H1 (cell line): ENCODE data around the gene DPM2. TPM values are rescaled to one million over a fixed set of nuclear protein-coding genes. Genes with fewer than 3 reads are reported as not detected.

Source experiments
- CTCF ChIA-PET: fragments of 300-600 bp; sonication (Branson Sonifier 250); formaldehyde crosslinking; loops from one replicate; lab custom pipeline; 2021; ENCODE audit not compliant: partially characterized antibody; lab: Charles Lee
- POLR2A ChIA-PET: fragments of 300-600 bp; sonication (Branson Sonifier 250); formaldehyde crosslinking; loops from one replicate; lab custom pipeline; 2021; ENCODE audit warnings: inconsistent platforms; ENCODE audit not compliant: partially characterized antibody; lab: Charles Lee
- DNase-seq, 2 experiments: peaks; one replicate each; pipeline versions ENCODE4 v3.0.0 to v3.0.0-alpha.2; 2010 to 2022; ENCODE audit warnings: low spot score in 2 of 2, low read depth in 1 of 2, mixed read lengths in 1 of 2
- FAIRE-seq: peaks from 2 replicates; lab custom pipeline; 2011; peaks lifted over from hg19 to GRCh38; lab: Jason Lieb, UNC
- H2AFZ ChIP-seq: 2 replicates; pipeline ENCODE4 v1.8.1; 2012; ENCODE audit warnings: low read length, inconsistent platforms
- H2AK5ac ChIP-seq: 2 replicates; pipeline ENCODE4 v1.6.1; 2013; ENCODE audit warnings: low read depth, low read length
- H2BK120ac ChIP-seq: replicated peaks from 2 replicates; pipeline ENCODE3; 2013; ENCODE audit warnings: low read depth, low read length, inconsistent platforms
- H2BK12ac ChIP-seq: 2 replicates; pipeline ENCODE4 v1.6.1; 2013; ENCODE audit warnings: low read depth, low read length
- H2BK15ac ChIP-seq: 2 replicates; pipeline ENCODE4 v1.6.1; 2013; ENCODE audit warnings: low read length
- H2BK20ac ChIP-seq: 2 replicates; pipeline ENCODE4 v1.6.1; 2013; ENCODE audit warnings: low read length
- H2BK5ac ChIP-seq: 2 replicates; pipeline ENCODE4 v1.6.1; 2013; ENCODE audit warnings: low read depth, low read length
- H3K14ac ChIP-seq: 2 replicates; pipeline ENCODE4 v1.6.1; 2013; ENCODE audit warnings: inconsistent platforms; ENCODE audit not compliant: insufficient read length
- H3K18ac ChIP-seq: 2 replicates; pipeline ENCODE4 v1.6.1; 2013; ENCODE audit warnings: low read length; ENCODE audit errors: extremely low read depth
- H3K23ac ChIP-seq: 2 replicates; pipeline ENCODE4 v1.6.1; 2013; ENCODE audit warnings: inconsistent platforms; ENCODE audit not compliant: insufficient read length
- H3K23me2 ChIP-seq: 2 replicates; pipeline ENCODE4 v1.6.1; 2013; ENCODE audit warnings: low read depth, low read length
- H3K27ac ChIP-seq: 2 replicates; pipeline ENCODE4 v1.6.1; 2011; ENCODE audit warnings: low read depth, low read length, inconsistent platforms
- H3K27me3 ChIP-seq, 4 experiments: replicated peaks in 1 of 4; 1 replicate in 1 of 4; 2 replicates in 3 of 4; pipeline versions ENCODE4 v1.6.1 to v1.8.1; 2011 to 2013; ENCODE audit warnings: low read length in 3 of 4, mild to moderate bottlenecking in 3 of 4, inconsistent platforms in 2 of 4, mixed read lengths in 2 of 4, moderate library complexity in 1 of 4; ENCODE audit not compliant: control insufficient read depth in 3 of 4, insufficient read depth in 3 of 4; ENCODE audit errors: extremely low read depth in 1 of 4
- H3K36me3 ChIP-seq, 4 experiments: 2 replicates each; pipeline versions ENCODE4 v1.6.1 to v1.8.1; 2011 to 2013; ENCODE audit warnings: mild to moderate bottlenecking in 4 of 4, low read length in 3 of 4, moderate library complexity in 2 of 4, control low read depth in 1 of 4, inconsistent platforms in 1 of 4; ENCODE audit not compliant: insufficient read depth in 4 of 4, control insufficient read depth in 2 of 4
- H3K4ac ChIP-seq: replicated peaks from 2 replicates; pipeline ENCODE3; 2013; ENCODE audit warnings: low read length, low read depth, mixed read lengths, inconsistent platforms; ENCODE audit not compliant: insufficient read length
- H3K4me1 ChIP-seq, 4 experiments: replicated peaks in 1 of 4; 1 replicate in 1 of 4; 2 replicates in 3 of 4; pipeline versions ENCODE4 v1.6.1 to v1.8.1; 2011 to 2013; ENCODE audit warnings: low read length in 3 of 4, inconsistent platforms in 2 of 4, mixed read lengths in 1 of 4; ENCODE audit not compliant: insufficient read depth in 4 of 4, control insufficient read depth in 3 of 4
- H3K4me2 ChIP-seq, 2 experiments: 2 replicates each; pipeline versions ENCODE4 v1.6.1 to v1.8.1; 2011 to 2013; ENCODE audit warnings: low read depth in 2 of 2, low read length in 2 of 2, control low read depth in 1 of 2, inconsistent platforms in 1 of 2, mild to moderate bottlenecking in 1 of 2; ENCODE audit not compliant: insufficient read depth in 1 of 2
- H3K4me3 ChIP-seq, 4 experiments: fragments of 200-600, 300-600 bp in 1 of 4; sonication (generic), shearing (Covaris generic), sonication (Bioruptor Twin) in 1 of 4; 2 replicates each; pipeline versions ENCODE4 v1.5.1 to v1.8.1; 2011 to 2016; ENCODE audit warnings: low read length in 4 of 4, low read depth in 3 of 4, control low read depth in 2 of 4, inconsistent platforms in 2 of 4, mild to moderate bottlenecking in 2 of 4, mixed read lengths in 1 of 4, moderate library complexity in 1 of 4; ENCODE audit not compliant: insufficient read depth in 2 of 4; ENCODE audit errors: extremely low read depth in 1 of 4
- H3K56ac ChIP-seq: replicated peaks from 2 replicates; pipeline ENCODE3; 2013; ENCODE audit warnings: low read depth, mild to moderate bottlenecking, mixed read lengths, low read length, inconsistent platforms; ENCODE audit not compliant: insufficient read length
- H3K79me1 ChIP-seq: 2 replicates; pipeline ENCODE4 v1.6.1; 2013; ENCODE audit warnings: low read depth, low read length, control low read depth
- H3K79me2 ChIP-seq, 2 experiments: 2 replicates each; pipeline versions ENCODE4 v1.6.1 to v1.8.1; 2012 to 2013; ENCODE audit warnings: low read length in 2 of 2, mild to moderate bottlenecking in 2 of 2, inconsistent platforms in 1 of 2; ENCODE audit not compliant: insufficient read depth in 2 of 2, control insufficient read depth in 1 of 2
- H3K9ac ChIP-seq, 4 experiments: replicated peaks in 1 of 4; 1 replicate in 1 of 4; 2 replicates in 3 of 4; pipeline versions ENCODE4 v1.6.1 to v1.8.1; 2011 to 2013; ENCODE audit warnings: low read depth in 3 of 4, low read length in 3 of 4, control low read depth in 2 of 4, mild to moderate bottlenecking in 2 of 4, moderate library complexity in 2 of 4, inconsistent platforms in 1 of 4; ENCODE audit errors: extremely low read depth in 1 of 4
- H3K9me3 ChIP-seq, 2 experiments: 2 replicates each; pipeline versions ENCODE4 v1.6.1 to v1.8.1; 2012 to 2013; ENCODE audit warnings: mild to moderate bottlenecking in 2 of 2, moderate library complexity in 2 of 2, control low read depth in 1 of 2, inconsistent platforms in 1 of 2, low read depth in 1 of 2, low read length in 1 of 2, mixed read lengths in 1 of 2; ENCODE audit not compliant: insufficient read depth in 2 of 2
- H4K20me1 ChIP-seq, 2 experiments: replicated peaks in 1 of 2; 2 replicates each; pipeline versions ENCODE3 to v1.8.1; 2011 to 2013; ENCODE audit warnings: inconsistent platforms in 2 of 2, low read length in 2 of 2, mild to moderate bottlenecking in 1 of 2; ENCODE audit not compliant: insufficient read depth in 2 of 2, control insufficient read depth in 1 of 2
- H4K5ac ChIP-seq: 2 replicates; pipeline ENCODE4 v1.6.1; 2013; ENCODE audit warnings: low read length, low read depth, mixed read lengths, inconsistent platforms; ENCODE audit not compliant: insufficient read length
- H4K8ac ChIP-seq: 2 replicates; pipeline ENCODE4 v1.8.0; 2013; ENCODE audit warnings: mild to moderate bottlenecking, moderate library complexity, low read length, inconsistent platforms; ENCODE audit not compliant: insufficient read depth; ENCODE audit errors: extremely low read depth
- H4K91ac ChIP-seq: replicated peaks from 2 replicates; pipeline ENCODE3; 2013; ENCODE audit warnings: low read length, mixed read lengths, inconsistent platforms; ENCODE audit not compliant: insufficient read length
- BACH1 ChIP-seq: IDR thresholded peaks from 2 replicates; pipeline ENCODE4 v1.6.1; 2012; ENCODE audit warnings: low read length, improper control_type of control experiment
- BCL11A ChIP-seq, 2 experiments: IDR thresholded peaks; one replicate each; pipeline ENCODE4 v1.6.1; 2011; ENCODE audit warnings: low read depth in 2 of 2, low read length in 2 of 2, mild to moderate bottlenecking in 2 of 2
- CBX8 ChIP-seq: fragments of 300-800, 300-1000 bp; sonication (generic); IDR thresholded peaks from 2 replicates; pipeline ENCODE4 v1.7.1; 2016; ENCODE audit warnings: low read depth, low read length, borderline replicate concordance
- KDM5A ChIP-seq: fragments of 200-600 bp; IDR thresholded peaks from 2 replicates; pipeline ENCODE4 v1.7.1; 2012; ENCODE audit warnings: mild to moderate bottlenecking, low read length, inconsistent platforms, mixed read lengths
- SP4 ChIP-seq: IDR thresholded peaks from 2 replicates; pipeline ENCODE4 v1.6.1; 2012; ENCODE audit warnings: low read length, inconsistent platforms
- SRF ChIP-seq: IDR thresholded peaks from 2 replicates; pipeline ENCODE4 v1.6.1; 2011; ENCODE audit warnings: mild to moderate bottlenecking, low read depth, low read length, moderate library complexity
- TEAD4 ChIP-seq: IDR thresholded peaks from 2 replicates; pipeline ENCODE4 v1.6.1; 2012; ENCODE audit warnings: low read depth, low read length, inconsistent platforms, mixed read lengths
- WGBS, 2 experiments: shearing (Covaris generic) in 1 of 2; methylation state at CpG; one replicate each; pipeline versions ENCODE4 v1.1.6 to v1.1.7; 2013 to 2015; ENCODE audit warnings: low lambda C conversion rate in 2 of 2, mixed read lengths in 2 of 2, inconsistent platforms in 1 of 2, low coverage in 1 of 2, missing lambda C conversion rate in 1 of 2; ENCODE audit not compliant: insufficient replicate concordance in 2 of 2, insufficient coverage in 1 of 2, insufficient read length in 1 of 2; ENCODE audit errors: extremely low coverage in 1 of 2, missing lambda C conversion rate in 1 of 2; 5-methylcytosine and 5-hydroxymethylcytosine counted together
- polyA plus RNA-seq, 7 experiments: library from polyadenylated mRNA; depleted of rRNA in 3 of 7; stranded (reverse) in 5 of 7; unstranded in 2 of 7; fragments of >200 nt in 5 of 7; fragments of 200-250 nt in 2 of 7; gene quantifications; 1 replicate in 5 of 7; 2 replicates in 1 of 7; 4 replicates in 1 of 7; pipeline versions ENCODE4 v1.2.1 to v1.2.3, GENCODE V29; 2011 to 2013; ENCODE audit warnings: missing spikeins in 2 of 7, mixed read lengths in 2 of 7
- total RNA-seq: library from RNA; stranded (reverse); fragmentation: NEBNext Ultra II Directional; extraction: Animal tissue kit (Norgen Biotek cat#: 25700); gene quantifications from 2 replicates; pipeline ENCODE4 v1.2.1, GENCODE V29; 2021

DPM2 gene
- total and polyA plus RNA-seq, 2 of the 8 experiments (the other 6 are each of a cell fraction or from before 2014, with no cell fraction given), result 45.4 to 95.4 TPM

DNA sequence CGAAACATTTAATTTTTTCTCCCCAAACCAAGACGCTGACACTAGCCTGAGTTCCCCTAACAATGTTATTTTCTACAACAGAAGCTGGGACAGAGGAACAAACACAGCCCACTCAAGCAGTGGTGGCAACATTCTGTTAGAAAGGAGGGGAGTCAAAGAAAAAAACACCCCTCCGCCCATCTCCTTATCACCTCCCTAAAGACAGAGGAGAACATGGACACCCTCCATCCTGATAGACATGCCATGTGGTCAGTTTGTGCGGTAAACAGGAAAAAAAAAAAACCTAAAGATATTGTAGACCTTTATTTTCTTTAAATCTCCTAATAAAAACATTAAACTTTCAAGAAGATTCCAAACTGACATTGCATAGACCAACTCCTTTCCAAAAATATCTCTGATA is 2.9 kb upstream of the DPM2 start:
- no peak overlapping the region for H2BK120ac ChIP-seq
- CTCF ChIA-PET, result interaction anchor here (0.8 to 35.5 kb wide), 10 partner anchors 9 to 177 kb away, joined by 3 to 825 read pairs (median 17); partner anchors contain the start of gene PIP5KL1
- no peak overlapping the region for H2AFZ ChIP-seq
- H3K27me3 ChIP-seq, result no peaks in the 10 kb centered on the region
- H2BK20ac ChIP-seq, result no peak overlapping the region
- 91% methylated on average over 4 of the region's 4 CpGs; no CpG with 5 or more reads in 1 of the 2 experiments for WGBS, 2 experiments
- H3K14ac ChIP-seq, result no peak overlapping the region
- no peak overlapping the region for H3K4me3 ChIP-seq
- peaks cover 7 to 18% (median 14%) of the 10 kb centered on the region in 4 experiments for H3K36me3 ChIP-seq
- H2BK15ac ChIP-seq, result no peak overlapping the region
- DNase-seq (no peak), FAIRE-seq (no peak)
- H2AK5ac ChIP-seq, result no peak overlapping the region
- H3K79me2 ChIP-seq, result peaks cover 0 to 15% of the 10 kb centered on the region in 2 experiments; a peak in 1 of 4 replicates
- no peak overlapping the region for H3K27ac ChIP-seq
- H3K23ac ChIP-seq, result no peak overlapping the region
- no peak for TF ChIP-seq TEAD4
- no peak for TF ChIP-seq KDM5A
- TF ChIP-seq BCL11A (IDR thresholded peaks at IDR 0.05; ENCODE audit: low read depth in 2 of 2, low read length in 2 of 2), result no peak
- TF ChIP-seq CBX8, result no peak
- TF ChIP-seq BACH1, result no peak
- TF ChIP-seq SRF, result no peak
- no peak for TF ChIP-seq SP4
- H3K9ac ChIP-seq, result no peak overlapping the region
- peaks cover 0 to 27% (median 16%) of the 10 kb centered on the region in 4 experiments; a peak in 6 of 7 replicates for H3K4me1 ChIP-seq
- no peak overlapping the region for H2BK12ac ChIP-seq
- H4K20me1 ChIP-seq, result peaks cover 2 to 27% of the 10 kb centered on the region in 2 experiments
- no peak overlapping the region for H3K4me2 ChIP-seq
- no peak overlapping the region for H4K5ac ChIP-seq
- no peaks in the 10 kb centered on the region for H3K9me3 ChIP-seq
- POLR2A ChIA-PET, result interaction anchor here (1.0 to 1.5 kb wide), 3 partner anchors 12 to 94 kb away, joined by 3 to 7 read pairs (median 3); no protein-coding TSS in a partner anchor
- H4K91ac ChIP-seq, result no peak overlapping the region
- H3K4ac ChIP-seq, result no peak overlapping the region
- H3K79me1 ChIP-seq, result peaks cover 9% of the 10 kb centered on the region
- peaks cover 13% of the 10 kb centered on the region; the same call in 1 of the 2 replicates for H3K23me2 ChIP-seq
- no peak overlapping the region for H2BK5ac ChIP-seq
- no peak overlapping the region for H3K18ac ChIP-seq
- no peak overlapping the region for H4K8ac ChIP-seq
- no peak overlapping the region for H3K56ac ChIP-seq
